Left renal cortex interstitium (tissue), 4 donors: ENCODE measurements around the gene ERVK3-1. TPM values are rescaled to one million over a fixed set of nuclear protein-coding genes. Genes with fewer than 3 reads are reported as not detected.
"Not testable (repeated sequence)": the region's sequence is repeated elsewhere in the genome, so short reads cannot be mapped to it uniquely, and the experiment has no call there.

ENCODE experiments used
- DNase-seq, 4 donors: peaks; one replicate each; pipeline ENCODE4 v3.0.0-alpha.2; 2013; ENCODE audit warnings: low read depth in 4 of 4, low spot score in 2 of 4, missing footprints in 1 of 4
- polyA plus RNA-seq, 4 donors: library from polyadenylated mRNA; unstranded; fragments of 120-200 nt; gene quantifications; one replicate each; pipeline ENCODE4 v1.2.1, GENCODE V29; 2013; ENCODE audit not compliant: insufficient read length in 4 of 4

Gene ERVK3-1, protein sequence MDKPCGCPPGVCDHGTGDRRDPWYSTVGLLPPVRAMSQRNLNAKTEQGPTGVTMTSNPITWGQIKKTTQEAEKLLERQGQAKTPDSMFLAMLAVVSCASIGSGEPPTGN
- 10 to 100 TPM; 49.7 to 58.3 (median 51.6) TPM for polyA plus RNA-seq

- peak in 3 of 4 donors; percentile 84 to 90 (median 89) for DNase-seq
Measured at GRCh38 chr19:58305065-58305931, at the start of gene ERVK3-1. ERVK3-1 (plus strand) TSS chr19:58305377; CDS start chr19:58312169, 6,792 bp downstream.

GRCh38 chr19:58258259-58258658 lies 46.9 kb upstream of the ERVK3-1 start:
- DNase-seq = not testable (repeated sequence)

DNA sequence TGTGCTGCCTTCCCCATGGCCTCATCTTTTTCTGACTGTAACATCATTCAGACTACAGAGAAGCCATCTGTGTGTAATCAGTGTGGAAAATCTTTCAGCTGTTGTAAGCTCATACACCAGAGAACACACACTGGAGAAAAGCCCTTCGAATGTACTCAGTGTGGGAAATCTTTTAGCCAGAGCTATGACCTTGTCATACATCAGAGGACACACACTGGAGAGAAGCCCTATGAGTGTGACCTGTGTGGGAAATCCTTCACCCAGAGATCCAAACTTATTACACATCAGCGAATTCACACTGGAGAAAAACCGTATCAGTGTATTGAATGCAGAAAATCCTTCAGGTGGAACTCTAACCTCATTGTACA lies 43.6 kb upstream of the ERVK3-1 start:
- no peak for DNase-seq

DNA sequence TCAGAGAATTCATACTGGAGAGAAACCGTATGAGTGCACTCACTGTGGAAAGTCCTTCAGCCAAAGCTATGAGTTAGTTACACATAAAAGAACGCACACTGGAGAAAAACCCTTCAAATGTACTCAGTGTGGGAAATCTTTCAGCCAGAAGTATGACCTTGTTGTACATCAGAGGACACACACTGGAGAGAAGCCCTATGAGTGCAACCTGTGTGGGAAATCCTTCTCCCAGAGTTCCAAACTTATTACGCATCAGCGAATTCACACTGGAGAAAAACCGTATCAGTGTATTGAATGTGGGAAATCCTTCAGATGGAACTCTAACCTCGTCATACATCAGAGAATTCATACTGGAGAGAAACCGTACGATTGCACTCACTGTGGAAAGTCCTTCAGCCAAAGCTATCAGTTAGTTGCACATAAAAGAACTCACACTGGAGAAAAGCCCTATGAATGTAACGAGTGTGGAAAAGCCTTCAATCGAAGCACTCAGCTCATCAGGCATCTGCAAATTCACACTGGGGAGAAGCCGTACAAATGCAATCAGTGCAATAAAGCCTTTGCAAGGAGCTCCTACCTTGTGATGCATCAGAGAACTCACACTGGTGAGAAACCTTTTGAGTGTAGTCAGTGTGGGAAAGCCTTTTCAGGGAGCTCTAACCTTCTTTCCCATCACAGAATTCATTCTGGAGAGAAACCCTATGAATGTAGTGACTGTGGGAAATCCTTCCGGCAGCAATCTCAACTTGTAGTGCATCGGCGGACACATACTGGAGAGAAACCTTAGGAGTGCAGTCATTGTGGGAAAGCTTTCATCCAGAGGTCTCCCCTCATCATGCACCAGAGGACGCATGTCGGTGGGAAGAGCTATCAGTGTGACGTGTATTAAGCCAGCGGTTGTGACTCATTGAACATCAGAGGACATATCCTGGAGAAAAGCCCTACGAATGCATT lies 42.9 kb upstream of the ERVK3-1 start:
- DNase-seq = no peak

- DNase-seq = no peak
Measured at GRCh38 chr19:58262922-58263296, 42.3 kb upstream of the ERVK3-1 start.

DNA sequence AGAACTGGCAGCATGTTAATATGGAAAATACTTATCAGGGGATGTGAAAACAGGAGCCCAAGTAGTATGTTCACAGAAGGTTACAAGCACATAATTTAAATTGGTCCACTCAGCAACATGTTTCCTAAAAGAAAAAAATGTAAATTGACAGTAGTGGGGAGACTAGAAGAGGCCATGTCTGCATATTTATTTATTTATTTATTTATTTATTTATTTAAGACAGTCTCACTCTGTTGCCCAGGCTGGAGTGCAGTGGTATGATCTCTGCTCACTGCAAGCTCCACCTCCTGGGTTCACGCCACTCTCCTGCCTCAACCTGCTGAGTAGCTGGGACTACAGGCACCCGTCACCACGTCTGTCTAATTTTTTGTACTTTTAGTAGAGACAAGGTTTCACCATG lies 40.1 kb upstream of the ERVK3-1 start:
- DNase-seq = no peak

GRCh38 chr19:58268344-58268743 lies 36.8 kb upstream of the ERVK3-1 start:
- no peak for DNase-seq

- no peak for DNase-seq
Measured at GRCh38 chr19:58274771-58275201, 30.4 kb upstream of the ERVK3-1 start.

GRCh38 chr19:58275564-58275963 lies 29.6 kb upstream of the ERVK3-1 start:
- DNase-seq = no peak

GRCh38 chr19:58277197-58277596 lies 28.0 kb upstream of the ERVK3-1 start:
- DNase-seq = no peak

DNA sequence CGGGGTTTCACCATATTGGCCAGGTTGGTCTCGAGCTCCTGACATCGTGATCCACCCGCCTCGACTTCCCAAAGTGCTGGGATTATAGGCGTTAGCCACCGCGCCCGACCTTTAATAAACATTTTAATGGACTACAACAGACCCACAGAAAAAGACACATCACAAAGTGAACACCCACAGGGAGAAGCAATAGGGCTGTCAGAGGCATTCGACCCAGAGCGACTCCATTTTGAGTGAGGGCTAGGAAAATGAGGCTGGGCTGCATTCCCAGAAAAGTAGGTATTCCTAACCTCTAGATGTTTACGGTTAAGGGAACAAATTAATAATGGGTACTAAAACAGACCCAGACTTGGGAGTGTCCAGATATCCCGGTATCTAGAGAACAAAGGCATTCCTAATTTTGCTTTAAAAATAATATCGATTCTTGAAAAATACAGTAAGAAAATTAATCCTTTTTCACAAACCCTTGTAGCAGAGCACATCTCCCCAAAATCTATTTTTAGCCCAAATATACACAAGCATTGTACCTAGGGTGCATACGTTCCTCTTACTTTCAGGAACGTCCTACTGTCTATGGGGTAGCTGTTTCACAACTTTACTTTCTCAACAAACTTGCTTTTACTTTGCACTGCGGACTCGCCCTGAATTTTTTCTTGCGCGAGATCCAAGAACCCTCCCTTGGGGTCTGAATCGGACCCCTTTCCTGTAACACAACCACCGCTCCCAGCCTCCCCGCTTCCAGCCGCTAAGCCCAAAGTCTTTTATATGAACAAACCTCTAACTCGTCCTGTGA lies 27.2 kb upstream of the ERVK3-1 start:
- DNase-seq = peak in 1 of 4 donors; percentile 34

DNA sequence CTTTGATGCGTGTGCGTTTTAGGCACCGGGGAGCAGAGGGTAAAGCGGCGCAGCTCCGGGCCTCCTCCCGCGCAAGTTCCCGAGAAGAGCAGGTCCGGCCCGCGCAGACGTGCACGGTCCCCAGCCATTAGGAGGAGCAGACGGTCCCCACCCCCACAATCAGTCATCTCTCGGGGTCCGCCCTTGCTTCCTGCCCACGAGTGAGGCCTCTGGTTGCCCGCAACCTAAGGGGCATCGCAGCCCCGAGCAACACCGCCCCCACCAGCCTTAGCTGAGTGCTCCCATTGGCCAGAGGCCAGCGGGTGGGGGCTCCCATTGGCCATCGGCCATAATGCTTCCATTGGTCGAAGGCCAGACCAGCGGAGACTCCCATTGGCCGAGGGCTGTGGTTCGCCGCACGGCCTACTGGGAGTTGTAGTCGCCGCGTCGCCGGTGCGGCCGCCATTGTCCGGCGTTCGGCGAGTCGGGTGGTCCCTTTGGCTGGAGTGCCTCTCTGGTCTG lies 26.6 kb upstream of the ERVK3-1 start, which contains the start of gene ZNF8:
ZNF8 (plus strand) TSS at position 415 of the 501 bp plus-strand sequence. CDS start 127 bp downstream, outside the sequence.
- DNase-seq = peak; percentile 95 to 98 (median 96)

DNA sequence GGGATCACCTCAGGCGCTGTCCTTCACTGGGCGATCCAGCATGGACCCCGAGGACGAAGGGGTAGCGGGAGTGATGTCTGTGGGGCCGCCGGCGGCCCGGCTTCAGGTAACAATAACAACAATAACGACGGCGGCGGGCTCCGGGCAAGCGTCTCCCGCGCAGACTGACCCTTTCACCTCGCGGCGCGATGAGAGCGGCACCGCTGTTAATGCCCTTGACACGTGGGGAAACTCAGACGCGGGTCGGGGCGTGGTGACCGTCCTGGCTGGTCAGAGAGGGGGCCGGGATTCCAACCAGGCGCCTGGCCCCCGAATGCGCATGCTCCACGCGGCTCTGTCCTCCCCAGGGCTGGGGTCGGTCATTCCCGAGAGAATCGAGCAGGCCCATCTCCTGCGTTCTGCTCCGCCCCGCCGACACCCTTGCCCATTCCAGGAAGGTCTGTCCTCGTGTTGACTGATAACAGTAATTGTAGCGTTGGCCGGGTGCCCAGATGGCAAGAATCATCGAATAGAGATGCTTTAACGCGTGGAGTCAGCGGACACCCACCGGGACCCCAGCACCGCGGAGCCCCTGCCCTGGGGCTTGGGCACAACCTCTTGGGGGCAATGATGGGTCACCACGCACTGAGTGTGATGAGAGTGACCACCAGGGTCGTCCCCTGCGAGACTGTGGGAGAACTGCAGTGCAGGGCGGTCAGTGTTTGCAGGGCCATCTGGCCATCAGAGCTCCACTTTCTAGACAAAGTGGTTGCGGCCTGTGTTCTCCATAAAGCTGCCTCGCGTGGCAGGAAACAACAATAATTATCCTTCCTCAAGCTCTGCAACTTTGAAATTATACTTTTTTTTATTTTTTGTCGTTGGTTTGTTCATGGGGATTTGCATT lies 25.9 kb upstream of the ERVK3-1 start:
- DNase-seq = peak; percentile 36 to 42 (median 40)

DNA sequence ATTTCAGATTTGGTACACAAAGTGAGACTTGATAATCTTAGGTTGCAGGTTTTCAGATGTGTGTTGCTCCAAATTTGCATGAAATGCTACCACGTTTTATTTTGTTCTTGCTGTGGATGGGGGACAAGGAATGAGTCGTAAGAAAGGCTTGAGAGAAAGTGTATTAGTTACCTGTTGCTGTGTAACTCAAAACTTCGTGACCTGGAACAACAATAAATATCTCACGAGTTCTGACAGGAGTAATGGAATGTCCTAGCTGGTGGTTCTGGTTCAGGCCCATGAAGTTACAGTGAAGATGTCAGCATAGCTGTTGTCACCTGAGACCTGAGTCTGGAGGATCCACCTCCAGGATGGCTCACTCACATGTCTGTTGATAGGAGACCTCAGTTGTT lies 25.3 kb upstream of the ERVK3-1 start:
- DNase-seq = no peak

GRCh38 chr19:58284199-58284598 lies 21.0 kb upstream of the ERVK3-1 start:
- DNase-seq = no peak

DNA sequence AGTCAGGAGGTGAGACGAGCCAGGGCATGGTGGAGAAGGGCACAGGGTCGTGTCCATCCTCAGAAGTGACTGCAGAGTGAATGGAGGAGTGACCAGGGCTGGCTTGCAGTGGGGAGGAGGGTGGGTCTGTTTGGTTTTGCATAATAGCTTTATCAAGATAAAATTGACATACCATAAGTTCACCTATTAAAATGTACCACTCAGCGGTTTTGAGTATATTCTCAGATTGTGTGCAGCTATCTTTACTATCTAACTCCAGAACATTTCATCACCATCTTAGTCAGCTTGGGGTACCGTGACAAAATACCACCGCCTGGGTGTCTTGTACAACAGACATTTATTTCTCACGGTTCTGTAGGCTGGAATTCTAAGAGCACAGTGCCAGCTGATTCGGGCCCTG lies 13.2 kb upstream of the ERVK3-1 start:
- no peak for DNase-seq

DNA sequence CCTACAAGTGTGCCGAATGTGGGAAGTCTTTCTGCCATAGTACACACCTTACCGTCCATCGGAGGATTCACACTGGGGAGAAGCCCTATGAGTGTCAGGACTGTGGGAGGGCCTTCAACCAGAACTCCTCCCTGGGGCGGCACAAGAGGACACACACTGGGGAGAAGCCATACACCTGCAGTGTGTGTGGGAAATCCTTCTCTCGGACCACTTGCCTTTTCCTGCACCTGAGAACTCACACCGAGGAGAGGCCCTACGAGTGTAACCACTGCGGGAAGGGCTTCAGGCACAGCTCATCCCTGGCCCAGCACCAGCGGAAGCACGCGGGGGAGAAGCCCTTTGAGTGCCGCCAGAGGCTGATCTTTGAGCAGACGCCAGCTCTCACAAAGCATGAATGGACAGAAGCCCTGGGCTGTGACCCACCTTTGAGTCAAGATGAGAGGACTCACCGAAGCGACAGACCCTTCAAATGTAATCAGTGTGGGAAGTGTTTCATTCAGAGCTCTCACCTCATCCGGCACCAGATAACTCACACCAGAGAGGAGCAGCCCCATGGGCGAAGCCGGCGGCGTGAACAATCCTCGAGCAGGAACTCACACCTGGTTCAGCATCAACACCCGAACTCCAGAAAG lies 10.3 kb upstream of the ERVK3-1 start:
- no peak for DNase-seq

DNA sequence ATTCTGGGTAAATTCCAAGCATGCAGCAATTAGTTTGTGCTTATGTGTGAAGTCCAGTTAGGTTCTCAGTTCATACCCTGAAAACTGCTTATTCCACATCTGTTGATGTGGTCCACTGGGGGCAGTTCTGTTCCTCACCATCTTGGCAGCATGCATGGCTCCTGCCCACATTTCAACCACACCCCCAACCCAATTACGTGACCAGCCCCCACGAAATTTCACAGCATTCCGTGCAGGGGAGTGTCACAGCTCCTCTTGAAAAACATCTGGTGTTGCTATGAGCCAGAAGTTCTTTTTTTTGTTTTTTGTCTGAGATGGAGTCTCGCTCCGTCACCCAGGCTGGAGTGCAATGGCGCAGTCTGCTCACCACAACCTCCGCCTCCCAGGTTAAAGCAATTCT lies 9.1 kb upstream of the ERVK3-1 start:
- DNase-seq = no peak
